HTERT RPE-1 (cell line): ENCODE data around the gene OR51E1.

Experiments
- in situ Hi-C: fragments of 300-500 bp; cut with MboI; formaldehyde crosslinking; loops from 4 replicates; pipeline ENCODE4 v1.14.3; 2020; ENCODE audit warnings: low sequenced_read_pairs

The OR51E1 gene, protein sequence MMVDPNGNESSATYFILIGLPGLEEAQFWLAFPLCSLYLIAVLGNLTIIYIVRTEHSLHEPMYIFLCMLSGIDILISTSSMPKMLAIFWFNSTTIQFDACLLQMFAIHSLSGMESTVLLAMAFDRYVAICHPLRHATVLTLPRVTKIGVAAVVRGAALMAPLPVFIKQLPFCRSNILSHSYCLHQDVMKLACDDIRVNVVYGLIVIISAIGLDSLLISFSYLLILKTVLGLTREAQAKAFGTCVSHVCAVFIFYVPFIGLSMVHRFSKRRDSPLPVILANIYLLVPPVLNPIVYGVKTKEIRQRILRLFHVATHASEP

DNA sequence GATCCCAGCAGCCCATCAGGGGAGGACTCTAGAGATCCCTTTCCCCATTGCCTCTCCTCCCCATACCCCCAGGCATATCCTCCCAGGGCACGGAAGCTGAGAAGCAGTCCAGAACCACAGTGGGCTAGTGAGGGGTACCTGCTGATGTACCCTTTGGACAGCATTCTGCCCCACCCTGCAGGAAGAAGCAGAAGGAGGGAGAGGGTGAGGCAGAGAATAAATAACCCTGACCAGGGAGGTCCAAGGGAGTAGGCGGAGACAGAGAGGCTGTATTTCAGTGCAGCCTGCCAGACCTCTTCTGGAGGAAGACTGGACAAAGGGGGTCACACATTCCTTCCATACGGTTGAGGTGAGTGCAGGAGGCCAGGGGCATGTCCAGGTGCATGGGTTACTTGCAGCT, at the start of gene OR51E1:
Gene OR51E1, plus strand, starts transcription at position 301 of the 400 bp plus-strand sequence. CDS start 8,545 bp downstream, outside the sequence.
- in situ Hi-C loops: no loop called here

DNA sequence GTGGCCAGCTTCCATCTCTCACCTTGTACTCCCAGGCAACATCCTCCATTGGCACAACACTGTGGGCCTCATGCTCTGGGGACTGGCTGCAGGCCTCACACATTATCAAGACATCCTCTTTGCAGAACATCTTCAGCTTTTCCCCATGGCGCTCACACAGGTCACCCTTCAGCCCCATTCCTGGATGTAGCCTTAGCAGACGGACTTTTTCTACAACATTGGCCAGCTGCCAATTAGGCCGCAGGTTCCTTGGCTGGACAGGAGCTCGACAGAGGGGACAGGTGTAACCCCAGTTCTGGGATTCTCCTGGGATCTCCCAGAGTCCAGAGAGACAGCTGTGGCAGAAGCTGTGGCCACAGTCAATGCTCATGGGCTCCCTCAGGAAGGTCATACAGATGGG, 38.7 kb upstream of the OR51E1 start:
- in situ Hi-C loops: no loop called here

DNA sequence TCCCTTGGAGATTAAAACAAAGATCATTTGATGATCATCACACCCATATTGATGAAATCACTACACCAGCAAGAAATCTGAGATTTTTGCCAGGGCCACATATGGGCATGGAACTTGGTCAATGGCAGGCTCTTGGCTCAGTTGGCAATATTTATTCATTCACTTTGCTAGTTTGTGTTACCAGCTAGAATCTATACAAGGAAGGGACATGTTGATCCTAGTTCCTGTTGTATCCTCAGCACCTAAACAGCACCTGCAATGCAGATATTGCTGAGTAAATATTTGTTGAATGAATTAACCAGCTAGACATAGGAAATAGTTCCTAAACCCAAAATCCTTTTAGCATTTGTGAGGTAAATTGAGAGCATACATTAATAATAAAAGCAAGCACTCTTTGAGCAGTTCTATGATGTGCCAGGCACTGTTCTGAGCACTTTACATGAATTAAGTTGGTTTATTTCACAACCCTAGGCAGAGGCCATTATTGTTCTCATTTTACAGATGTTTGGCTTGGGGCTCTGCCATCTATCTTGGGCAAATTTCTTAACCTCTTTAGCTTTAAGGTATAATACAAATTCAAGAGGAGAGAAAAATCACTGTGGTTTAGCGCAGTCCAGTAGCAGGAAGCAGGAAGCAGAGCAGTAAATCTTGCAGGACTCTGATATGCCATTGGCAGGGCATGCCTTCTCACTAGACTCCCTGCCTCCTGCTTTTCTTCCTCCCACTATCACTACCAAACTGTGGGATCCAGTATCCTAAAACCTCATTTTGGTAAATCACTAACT, 37.4 kb upstream of the OR51E1 start:
- in situ Hi-C loops: no loop called here

DNA sequence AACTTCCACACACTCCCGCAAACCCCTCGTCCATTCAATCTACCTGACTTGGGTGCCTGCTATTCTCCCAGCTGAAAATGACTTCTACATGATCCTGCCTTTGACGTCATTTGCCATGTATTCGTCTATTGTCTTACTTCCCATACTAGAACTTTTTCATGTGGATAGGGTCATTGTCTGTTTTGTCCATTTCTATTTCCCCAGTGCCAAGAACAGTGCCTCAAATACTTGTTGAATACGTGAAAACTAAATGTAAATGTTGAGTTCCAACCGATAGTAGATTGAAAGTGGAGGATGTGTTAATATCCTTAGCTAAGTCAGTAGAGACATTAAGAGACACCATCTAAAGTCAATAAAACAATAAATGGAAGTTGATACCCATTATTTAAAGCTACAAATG, 36.7 kb upstream of the OR51E1 start:
- in situ Hi-C loops: no loop called here

DNA sequence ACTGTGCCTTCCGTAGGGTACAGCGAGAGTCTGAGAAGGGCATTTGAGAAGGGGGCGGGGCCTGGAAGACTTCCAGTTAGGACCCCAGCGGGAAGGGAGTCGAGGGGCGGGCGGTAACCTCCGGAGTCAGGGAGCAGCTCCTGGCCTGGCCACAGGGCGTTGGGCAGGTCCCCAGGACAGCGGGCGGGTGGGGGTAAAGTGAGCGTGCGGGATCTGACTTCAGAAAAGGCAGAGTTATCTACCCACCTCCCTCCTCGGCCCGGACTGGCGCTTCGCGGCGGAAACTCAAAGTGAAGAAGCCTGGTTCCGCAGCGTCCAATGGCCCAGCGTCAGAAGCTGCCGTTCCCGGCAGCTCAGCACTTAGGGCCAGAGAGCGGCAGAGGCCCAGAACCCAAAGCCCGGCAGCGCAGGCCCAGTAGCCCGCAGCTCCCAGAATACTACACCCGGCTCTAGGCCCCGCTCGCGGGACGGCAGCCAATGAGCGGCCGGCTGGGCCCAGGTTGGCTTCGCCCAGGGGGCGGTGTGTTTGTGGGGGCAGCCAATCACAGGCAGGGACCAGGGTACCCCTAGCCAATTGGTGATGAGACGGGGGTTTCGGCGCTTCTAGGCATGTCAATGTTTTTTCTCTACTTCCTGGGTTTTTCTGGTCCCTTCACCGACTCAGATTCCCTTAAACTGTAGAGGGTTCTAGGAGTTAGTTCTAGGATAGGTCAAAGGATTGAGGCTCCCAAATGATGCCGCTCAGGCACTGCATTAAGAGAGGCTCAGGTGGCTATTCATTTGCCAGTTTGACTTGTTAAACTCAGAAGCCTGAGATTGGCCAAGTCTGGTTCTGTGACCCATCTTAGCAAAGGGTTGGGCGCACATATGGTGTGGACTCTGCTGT, 35.8 kb upstream of the OR51E1 start, which contains the start of gene TRIM68:
Gene TRIM68, minus strand, starts transcription at position 451 of the 886 bp plus-strand sequence. CDS start 2,727 bp downstream, outside the sequence.
- in situ Hi-C loops: no loop called here

DNA sequence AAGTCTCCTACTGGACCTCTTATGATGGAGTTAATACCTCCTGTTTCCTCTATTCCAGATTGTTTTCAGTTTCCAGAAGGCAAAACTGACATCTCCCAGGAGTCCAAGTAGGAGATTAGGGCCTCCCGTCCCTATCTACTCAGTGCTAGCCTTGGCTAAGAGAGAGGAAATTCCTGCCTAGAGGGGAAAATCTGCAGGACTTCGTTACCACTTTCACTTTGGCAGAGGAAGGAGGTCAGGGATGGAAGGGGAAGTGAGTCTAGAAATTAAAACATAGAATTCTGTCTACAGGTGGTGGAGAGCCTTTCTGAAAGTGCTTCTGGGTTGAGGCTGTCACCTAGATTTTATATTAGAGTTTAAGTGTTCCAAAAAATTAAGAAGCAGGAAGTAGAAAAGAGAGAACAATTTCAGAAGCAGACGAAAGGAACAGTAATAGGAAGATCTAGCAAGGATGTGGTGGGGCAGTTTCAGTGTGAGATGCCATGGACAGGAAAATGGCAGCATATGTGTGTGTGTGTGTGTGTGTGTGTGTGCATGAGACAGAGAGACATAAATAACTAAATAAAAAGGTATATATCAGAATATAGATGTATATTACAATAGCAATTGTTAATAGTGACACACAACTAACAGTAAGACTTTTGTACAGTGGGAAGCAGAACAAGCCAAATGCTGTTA, 33.4 kb upstream of the OR51E1 start:
- in situ Hi-C loops: no loop called here

DNA sequence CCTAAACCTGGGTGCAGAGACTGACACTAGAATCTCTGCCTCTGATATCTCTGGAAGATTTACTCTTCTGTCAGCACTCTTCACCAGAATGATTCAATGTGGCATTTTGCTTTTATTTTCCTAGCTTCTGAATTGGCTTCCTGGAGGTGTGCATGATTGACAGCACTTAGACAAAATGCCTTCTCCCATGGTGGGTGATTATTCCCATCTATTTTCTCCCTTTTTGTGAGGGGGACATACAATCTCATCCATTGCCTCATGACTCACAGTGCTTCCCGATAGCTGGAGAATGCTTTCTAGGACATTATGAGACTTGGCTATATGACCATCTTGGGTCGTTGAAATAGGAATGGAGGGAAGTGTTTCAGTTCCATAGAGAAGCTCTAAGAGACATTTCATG, 31.8 kb upstream of the OR51E1 start:
- in situ Hi-C loops: no loop called here

DNA sequence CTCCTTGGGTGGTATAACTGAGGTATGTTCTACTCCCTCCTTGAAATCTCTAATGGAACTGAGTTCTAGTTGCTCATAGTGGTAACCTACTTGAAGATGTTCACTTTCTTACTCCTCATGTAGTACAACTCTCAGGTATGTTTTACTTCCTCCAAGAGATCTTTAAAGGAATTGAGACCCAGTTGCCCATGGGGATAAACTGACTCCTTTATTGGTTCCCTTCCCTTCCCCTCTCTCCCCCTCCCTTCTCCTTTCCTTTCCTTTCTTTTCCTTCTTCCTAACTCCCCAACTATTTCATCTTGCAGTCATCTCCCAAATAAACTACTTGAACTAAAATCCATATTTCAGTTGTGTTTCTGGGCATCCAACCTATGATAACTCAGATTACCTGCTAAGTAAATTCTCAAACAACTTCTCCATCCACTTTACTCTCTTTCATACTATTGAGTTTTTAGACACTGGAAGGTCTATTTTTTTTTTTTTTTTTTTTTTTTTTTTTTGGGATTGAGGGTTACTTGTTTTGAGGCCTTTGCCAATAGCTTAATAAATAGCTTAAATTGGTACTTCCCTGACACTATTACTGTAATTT, 27.8 kb upstream of the OR51E1 start:
- in situ Hi-C loops: no loop called here

DNA sequence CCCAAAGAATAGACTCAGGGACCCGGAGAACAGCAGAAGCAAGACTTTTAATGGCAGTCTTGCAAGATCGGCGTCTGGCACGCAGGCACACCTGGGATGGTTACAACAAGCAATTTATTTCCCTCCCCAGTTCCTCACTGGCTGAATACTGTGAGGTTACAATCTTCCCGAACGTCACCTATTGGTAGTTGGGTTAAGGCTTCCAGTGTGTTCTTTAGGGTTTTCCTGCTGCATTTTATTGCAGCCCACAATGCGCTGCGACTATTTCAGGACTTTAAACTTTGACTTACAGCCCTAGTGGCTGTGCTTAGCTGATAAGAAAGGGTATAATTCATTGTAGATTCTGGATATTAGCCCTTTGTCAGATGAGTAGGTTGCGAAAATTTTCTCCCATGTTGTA, 24.3 kb upstream of the OR51E1 start:
- in situ Hi-C loops: no loop called here

DNA sequence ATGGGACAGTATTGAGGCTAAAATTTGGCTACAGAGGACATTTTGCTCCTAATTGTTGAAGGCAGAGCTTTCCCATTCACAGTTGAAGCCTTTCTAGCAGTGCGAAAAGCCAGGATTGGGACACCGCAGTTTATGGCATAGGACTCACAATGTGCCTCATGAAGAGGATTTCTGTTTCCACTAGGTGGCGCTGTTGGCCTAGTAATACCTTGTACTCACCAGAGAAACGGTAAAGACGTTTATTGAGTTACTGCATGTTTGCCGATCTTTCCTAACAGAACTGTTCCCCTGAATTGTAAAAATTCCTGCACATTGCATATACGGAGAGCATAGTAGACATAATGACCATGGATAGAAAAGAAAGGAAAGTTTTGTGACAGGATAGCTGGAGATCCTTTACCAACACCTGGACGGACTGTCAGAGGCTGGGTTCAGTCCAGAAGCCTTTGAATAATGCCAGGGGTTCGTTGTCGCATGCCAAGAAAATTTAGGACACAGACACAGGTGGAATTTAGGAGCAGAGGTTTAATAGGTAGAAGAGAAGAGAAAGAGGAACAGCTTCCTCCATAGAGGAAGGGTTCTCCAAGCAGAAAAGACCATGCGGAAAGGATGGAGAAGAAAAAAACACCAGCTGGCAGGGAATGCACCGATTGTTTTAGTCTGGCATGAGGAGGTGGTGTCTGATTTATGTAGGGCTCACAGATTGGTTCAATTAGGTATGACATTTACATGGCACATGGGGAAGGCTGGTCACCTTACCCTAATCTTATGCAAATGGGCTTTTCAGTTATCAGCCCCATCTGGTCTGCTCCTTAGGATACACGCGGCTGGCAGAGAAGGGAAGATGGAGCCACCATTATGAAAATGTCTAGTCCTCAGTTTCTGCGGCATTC, 17.3 kb upstream of the OR51E1 start:
- in situ Hi-C loops: no loop called here

DNA sequence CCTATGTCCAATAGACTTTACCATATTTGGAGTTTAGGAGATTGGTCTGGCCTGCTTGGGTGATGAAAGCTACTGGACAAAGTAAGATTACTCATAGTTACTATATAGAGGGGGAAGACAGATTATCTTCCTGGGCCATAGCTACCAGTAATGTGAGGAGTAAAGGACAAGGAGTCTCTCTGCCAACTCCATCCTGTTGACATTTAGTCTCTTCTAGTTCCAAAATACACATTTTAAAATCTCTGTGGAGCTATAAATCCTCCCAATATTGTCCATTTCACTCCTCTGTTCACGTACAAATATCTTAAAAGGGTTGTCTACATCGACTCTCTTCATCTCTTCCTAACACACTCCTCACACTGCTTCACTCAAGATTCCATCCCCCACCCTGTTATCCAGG, 7.6 kb upstream of the OR51E1 start:
- in situ Hi-C loops: no loop called here

DNA sequence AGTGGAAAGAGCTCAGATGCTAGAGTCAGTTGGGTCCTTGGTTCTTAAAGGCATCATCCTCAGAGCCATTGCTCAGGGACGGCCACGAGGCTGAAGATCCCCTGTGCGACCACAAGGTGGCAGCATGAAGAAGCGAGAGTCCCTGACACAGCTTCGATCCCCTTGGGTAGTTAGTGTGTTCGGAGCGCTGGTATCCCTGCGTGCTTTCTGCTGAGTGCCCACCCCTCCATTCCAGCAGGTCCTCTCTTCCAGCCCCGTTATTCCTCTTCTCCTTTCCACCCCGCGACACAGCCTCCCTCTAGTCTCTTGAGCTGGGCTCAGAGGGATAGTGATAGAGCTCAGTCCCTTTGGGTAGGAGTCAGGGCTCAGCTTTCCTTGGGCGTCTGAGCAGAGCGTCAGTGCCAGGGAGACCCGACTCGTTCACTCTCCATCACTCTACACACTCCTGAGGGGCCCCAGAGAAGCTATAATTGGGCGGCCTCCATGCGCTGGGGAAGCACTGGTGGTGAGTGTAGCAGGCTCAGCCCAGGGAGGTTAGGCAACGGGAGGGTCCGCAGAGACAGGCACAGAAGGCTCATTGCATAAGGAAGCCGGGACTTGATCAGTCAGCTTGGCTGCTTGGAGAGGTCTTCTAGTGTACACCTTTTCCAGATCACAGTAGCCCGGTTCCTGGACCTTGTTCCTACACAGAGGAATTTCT, 6.7 kb upstream of the OR51E1 start, which contains the start of gene OR51D1:
Gene OR51D1, plus strand, starts transcription at position 516 of the 700 bp plus-strand sequence. CDS start 2,314 bp downstream, outside the sequence.
- in situ Hi-C loops: no loop called here

DNA sequence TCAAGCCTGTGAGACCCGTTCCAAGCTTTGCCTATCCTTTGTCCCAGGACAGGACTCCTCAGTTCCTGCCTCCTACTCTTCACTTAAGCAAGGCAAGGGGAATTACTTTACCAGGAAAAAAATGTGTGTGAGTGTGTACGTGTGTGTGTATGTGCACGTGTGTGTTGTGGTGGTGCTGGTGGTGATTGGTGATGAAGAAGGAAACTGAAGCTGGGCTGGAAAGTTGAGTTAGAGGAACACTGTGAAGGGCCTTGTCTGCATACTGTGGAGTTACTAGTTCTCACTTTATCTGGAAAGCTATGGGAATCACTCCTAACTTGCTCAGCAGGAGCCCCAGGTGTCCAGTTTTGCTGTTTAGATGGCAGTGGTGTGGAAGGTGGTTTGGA, 6.1 kb upstream of the OR51E1 start:
- in situ Hi-C loops: no loop called here

DNA sequence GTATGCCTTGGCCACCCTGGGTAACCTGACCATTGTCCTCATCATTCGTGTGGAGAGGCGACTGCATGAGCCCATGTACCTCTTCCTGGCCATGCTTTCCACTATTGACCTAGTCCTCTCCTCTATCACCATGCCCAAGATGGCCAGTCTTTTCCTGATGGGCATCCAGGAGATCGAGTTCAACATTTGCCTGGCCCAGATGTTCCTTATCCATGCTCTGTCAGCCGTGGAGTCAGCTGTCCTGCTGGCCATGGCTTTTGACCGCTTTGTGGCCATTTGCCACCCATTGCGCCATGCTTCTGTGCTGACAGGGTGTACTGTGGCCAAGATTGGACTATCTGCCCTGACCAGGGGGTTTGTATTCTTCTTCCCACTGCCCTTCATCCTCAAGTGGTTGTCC, 3.9 kb upstream of the OR51E1 start:
- in situ Hi-C loops: no loop called here

DNA sequence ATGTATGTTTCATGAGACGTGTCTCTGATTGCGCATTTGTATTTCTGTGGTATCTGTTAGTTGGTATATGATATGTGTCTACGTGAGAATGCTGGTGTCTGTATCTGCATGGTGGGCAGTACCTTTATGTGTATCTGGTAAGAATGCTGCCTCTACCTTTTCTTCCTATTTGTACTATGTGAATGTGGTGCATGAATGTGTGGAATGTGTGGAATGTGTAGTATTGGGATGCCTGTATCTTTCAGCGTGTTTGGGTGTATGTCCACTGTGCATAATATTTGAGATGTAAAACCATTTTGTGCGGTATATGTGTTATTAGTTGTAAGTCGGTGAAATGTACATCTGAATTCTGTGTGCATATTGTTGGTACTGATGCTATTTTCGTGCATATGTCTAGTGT, 2.3 kb upstream of the OR51E1 start:
- in situ Hi-C loops: no loop called here

DNA sequence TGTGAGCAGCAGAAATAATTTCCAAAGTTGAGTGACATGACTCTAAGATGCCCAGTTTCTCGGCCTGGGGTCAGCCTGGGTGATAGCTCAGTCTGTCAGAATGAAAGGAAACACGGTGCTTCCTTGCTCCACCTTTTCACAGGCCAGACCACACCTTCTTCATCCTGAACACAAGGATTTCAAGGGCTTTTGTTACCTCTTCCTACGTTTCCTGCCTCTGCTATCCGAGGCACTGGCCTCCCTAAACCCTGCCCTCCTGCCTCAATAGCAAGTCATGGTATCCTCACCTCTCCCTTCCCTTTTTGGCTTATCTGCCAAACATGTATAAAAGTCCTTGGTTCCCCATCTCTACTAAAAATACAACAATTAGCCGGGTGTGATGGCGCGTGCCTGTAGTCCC, 1.7 kb upstream of the OR51E1 start:
- in situ Hi-C loops: no loop called here

DNA sequence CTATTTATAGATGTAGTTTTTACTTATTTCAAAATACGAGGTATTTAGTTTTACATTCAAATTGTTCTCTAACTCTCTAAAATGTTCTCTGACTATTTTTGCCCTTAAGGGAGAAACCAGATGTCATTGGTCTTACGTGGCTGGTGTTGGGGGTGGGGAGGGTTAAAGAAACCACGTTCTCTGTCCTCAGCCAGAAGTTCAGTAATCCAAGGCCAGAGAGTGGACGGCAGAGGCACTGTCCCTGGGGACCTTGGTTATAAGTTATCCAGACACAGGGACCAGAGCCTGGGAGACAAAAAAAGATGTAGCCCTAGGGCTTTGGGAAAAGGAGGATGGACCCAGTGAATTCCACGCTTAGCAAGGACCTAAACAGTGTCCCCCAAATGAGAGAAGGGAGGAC, 706 bp upstream of the OR51E1 start:
- in situ Hi-C loops: no loop called here

DNA sequence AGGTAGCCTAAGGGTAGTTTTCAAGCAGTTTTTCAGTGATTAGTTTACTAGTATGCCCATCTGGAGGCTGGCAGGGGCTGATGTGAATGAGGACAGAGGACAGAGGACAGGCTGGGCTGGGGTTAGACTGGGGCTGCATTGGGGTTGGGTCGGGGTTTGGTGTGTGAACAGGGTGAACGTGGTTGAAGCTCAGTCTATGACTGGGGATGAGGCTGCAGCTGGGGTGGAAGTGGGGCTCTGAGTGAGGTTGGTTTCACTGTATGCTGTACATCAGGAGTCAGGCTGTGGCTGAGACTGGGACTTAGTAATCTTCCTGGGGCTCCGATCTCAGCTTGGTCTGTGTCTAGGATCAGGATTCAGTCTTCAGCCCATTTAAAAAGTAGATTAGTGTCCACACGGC, 451 bp downstream of the OR51E1 start:
- in situ Hi-C loops: no loop called here

DNA sequence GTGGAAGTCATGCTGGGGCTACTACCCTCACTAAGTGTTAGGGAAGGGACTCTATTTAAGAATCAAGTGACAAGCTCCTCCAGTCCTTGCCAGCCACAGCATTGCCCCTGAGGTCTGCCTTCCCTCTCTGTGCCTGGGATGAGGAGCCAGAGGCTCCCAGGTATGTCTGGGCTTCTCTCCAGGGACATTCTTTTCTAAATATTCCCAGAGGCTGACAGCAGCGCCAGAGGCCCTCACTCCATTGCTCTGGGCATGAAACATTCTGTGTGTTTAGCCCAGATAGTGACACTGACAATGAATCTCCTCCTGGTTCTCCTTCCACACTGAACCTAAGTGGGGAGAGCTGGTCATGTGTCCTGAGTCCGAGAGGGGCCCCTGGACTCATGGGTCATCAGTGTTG, 2.2 kb downstream of the OR51E1 start:
- in situ Hi-C loops: no loop called here
